Measurements from ENCODE around the gene CMSS1.
"Not testable (repeated sequence)": the region's sequence is repeated elsewhere in the genome, so short reads cannot be mapped to it uniquely, and the experiment has no call there.

The CMSS1 gene

GRCh38 chr3:100072326-100073048, 254.8 kb downstream of the CMSS1 start:
- DNase-seq = no peak

DNA sequence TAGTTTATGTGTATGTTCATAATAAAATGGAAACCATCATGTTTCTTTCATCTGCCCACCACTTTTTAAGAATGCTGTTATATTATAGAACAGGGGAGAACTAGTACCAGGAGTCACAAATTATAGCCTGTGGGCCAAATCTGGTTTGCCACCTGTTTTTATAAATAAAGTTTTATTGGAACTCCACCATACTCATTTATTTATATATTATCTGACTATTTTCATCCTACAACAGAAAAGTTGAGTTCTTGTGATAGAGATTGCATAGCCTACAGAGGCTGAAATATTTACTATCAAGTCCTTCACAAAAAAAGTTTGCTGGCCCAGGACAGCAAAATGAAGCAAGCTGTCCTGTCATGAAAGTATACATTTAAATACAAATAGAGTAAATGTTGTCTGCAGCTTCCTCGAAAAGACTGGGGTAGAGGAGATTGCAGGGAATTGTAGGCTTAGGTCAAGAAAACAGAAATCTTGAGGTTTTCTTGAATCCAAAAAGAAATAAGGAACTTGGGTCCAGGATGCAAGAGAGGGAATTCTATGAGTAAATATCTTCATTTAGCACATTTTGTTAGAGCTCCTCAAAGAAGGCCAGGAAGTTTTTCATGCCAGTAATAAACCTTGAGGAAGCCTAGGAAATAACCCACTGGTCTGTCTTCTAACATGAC, 255.5 kb downstream of the CMSS1 start:
- DNase-seq = no peak

- no peak for DNase-seq
These were observed 256.1 kb downstream of the CMSS1 start for GRCh38 chr3:100073714-100074307.

GRCh38 chr3:100075196-100075595, 257.5 kb downstream of the CMSS1 start:
- no peak for DNase-seq

DNA sequence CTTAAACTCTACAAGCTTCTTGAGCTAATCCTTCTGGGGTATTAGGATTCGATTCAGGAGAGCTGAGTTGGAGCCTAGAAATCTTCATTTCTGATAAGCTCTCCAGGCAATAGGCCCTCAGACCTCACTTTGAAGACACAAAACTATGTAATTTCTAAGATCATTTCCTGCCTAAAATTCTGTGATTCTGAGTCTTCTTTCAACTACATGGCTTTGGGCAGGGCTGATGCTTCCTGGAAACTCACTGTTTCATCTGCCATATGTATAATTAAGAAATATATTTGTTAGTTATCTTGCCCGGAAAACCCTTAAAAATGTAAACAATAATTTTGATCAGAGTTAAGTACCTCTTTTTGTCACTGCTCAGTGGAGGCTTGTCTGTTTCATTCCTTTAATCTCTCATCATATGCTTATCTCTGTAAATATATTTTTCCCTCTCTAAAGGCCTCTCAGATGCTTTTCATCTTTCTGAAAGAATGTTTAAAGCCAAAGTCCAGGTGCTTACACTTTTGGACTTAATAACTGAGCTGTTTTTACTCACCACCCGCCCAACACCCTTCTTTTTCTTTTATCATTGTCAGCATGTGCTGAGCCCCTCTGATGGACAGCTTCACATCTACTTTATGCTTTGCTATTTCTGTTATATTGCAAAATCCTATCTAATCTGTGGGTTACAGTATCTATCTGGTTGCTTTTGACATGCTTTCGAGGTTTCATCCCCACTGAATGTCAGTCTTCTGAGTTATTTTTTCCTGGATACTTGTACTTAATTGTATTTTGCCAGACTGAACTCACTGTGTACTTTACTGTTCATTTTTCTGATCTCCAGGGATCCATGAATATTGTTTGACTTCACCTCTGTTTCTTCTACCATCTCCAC, 258.4 kb downstream of the CMSS1 start:
- DNase-seq = no peak

DNA sequence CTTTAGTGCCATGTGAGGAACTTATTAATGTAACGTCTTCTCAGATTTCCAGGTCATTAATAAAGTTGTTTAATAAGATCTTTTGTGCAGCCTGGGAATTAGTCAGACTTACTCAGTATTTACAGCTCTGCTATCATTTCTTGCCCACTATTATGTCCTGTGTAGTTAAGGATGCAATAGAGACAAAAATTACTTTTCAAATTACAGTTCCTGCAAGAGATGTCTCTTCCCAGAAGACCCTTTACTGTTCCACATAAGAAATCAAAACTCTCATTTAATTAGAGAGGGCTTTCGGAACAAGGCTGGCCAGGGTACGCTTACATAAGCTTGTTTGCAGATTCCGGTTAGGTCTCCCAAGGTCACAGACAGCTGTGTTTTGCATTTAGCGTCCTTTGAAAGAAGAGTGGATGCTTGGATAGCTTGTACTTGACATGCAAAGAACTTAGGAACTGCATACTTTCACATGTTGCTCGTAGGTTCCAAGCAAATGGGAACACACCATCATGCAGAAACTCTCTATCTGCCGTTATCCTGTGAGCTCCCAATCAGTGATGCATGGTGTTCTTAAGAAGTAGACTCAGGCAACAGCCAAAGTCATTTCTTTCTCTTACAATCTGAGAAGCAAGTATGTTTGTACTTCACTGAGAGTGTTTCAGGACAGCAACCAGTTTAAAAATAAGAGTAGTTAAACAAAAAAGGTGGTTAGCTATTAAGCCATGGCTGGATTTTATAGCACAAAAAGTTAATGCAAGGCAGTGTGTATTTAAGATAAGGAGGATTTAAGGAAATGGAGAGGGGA, 259.3 kb downstream of the CMSS1 start:
- no peak for DNase-seq

DNA sequence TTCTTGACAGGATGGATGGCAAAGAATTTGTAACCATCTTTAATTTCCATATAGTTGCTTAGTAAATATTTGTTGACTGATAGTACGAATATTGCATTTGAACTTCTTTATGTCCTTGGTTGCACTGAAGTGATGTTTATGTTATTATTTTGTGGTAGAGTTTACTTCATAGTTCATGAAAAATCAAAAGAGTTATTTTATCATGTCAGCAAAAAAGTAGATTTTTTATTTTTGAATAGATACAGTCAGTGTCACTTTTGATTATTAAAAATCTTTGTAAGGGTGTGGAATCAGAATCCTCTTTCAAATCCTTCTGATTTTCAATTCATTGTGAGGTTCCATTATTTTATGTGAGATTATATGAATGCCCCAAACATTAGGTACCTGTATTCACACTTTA, 261.7 kb downstream of the CMSS1 start:
- DNase-seq = no peak

DNA sequence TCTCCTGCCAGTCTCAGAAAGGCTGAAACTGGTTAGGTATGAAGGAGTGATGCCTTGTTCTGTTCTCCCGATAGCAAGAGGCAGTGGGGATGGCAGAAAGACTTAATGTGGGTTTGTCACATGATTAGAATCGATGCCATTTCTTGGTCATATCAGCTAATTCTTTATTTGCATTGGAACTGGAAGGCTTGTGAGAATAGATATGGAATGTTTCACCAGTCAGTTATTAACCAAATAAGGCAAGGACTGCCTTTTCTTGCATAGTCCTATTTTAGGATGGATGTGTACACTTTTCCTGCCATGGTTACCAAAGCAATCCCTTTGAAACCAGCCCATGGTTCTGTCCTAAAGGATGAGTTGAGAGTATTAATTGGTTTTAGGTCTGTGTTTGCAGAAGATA, 262.9 kb downstream of the CMSS1 start:
- DNase-seq = no peak

DNA sequence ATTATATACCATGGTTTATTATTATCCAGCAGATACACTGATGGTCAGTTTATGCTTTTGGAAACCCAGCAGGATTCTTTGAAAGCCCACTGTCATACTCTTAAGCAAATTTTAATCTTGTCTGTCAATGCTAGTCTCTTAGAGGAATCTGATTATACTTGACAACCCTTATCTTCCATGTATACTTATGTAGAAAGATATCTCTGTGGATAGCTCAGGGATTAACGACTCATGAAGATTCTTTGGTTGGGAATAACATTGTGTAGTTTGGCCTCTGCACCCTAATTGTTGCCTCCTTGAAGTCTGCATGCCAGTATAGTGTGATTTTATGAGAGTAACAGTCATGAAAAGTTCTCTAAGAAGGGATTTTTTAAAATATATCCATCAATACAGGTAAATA, 263.6 kb downstream of the CMSS1 start:
- DNase-seq = no peak

GRCh38 chr3:100081986-100082692, 264.5 kb downstream of the CMSS1 start:
- DNase-seq = no peak

DNA sequence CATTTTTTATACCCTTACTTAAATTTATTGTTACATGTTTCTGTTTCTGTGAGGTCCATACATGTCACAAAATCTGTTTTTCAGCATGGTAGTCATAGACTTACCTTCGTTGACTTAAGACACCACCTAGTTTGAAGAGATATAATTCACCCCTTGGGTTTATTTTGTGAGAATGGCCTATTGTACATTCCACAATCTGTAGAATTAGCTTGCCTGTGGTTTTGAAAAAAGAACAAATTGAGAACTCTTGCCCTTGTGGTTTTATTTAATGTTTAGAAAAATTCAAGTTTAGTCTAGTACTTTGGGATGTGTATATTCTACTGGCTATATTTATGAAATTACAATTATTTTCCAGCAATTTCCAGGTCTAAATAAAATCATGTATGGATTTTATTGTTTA, 265.1 kb downstream of the CMSS1 start:
- no peak for DNase-seq

- no peak for DNase-seq
These were observed 265.5 kb downstream of the CMSS1 start for GRCh38 chr3:100083209-100083608.

- no peak for DNase-seq
These were observed 266.6 kb downstream of the CMSS1 start for GRCh38 chr3:100084100-100084806.

- DNase-seq = no peak
These were observed 268.7 kb downstream of the CMSS1 start for GRCh38 chr3:100086401-100086800.

DNA sequence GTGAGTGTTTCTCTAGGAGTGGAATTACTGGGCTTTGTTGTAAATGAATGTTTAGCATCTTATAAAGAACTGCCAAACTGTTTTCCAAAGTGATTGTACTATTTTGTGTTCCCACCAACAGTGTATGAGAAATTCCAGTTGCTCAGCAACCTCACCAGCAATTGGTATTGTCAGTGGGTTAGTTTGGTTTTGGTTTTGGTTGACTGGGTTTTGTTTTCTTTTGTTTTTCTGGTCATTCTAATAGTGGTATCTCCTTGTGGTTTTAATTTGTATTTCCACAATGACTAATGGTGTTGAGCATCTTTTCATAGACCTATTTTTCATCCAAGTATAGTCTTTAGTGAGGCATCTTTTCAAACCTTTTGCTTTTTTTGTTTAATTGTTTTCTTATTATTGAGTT, 269.5 kb downstream of the CMSS1 start:
- DNase-seq = no peak

DNA sequence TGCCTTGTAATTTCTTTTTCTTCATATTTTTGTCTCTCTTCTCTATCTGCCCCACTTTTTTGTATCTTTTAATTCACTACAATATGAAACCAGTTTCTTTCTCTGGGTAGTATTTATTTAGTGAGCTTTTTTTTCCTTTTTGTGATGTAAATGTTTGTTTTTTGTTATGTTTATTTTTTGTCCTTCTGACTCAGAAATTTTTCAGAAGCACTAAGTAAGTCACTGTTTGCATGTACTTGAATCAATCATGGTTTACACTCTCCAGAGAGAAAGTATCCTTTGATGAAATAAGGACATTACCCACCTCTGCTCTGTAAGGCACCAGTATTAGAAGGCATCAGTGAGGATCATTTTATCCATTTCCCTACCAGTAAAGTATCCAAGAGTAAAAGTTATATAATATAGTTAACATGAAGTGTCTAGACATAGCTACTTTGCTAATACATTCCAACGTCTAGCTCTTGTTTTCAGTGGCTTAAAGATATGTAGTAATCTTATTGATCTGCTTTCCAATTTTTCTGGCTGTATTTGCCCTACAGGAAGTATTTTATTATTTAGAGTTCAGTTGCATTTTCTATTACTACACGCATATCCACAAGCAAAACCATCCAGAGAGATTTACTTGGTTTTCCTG, 271.2 kb downstream of the CMSS1 start:
- no peak for DNase-seq

DNA sequence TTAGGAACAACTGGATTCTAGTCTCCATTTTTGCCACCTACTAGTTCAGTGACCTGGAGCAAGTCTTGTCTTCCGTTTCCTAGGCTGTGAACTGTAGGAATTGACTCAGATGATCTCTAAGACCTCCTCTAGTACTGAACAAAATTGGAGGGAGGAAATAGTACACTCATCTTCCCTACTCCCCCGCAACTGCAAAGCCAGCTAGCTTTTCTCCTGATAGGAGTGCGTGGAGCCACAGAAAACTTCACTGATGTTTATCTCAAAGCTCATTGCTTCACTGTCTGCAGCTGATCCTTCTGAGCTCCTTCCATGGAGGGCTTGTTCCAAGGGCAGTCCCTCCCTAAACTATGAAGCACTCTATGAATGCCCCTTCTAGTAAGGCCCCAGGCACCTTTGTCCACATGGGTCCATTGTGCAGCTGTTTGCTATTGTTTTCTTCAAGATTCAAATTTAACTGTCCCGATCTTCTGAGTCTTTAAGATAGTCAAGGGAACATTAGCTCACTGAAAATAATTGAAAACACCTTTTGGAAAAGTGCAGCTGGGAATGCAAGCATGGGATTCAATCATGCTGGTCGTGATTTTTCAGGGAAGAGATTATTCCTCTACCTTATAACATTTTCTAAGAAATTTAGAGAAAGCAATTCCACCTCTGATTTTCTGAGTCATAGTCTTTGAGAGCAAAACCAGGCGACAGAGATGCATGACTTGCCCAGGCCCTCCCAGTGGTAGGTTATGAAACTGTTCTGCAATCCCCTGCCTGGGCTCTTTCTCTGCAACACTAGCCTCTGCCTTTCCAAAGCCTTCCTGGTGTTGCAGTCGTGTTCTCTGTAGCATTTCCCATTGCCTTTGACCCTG, 272.4 kb downstream of the CMSS1 start:
- no peak for DNase-seq

- DNase-seq = no peak
These were observed 273.0 kb downstream of the CMSS1 start for GRCh38 chr3:100090669-100091005.

- no peak for DNase-seq
These were observed 276.2 kb downstream of the CMSS1 start for GRCh38 chr3:100093831-100094230.

- DNase-seq = not testable (repeated sequence)
These were observed 278.6 kb downstream of the CMSS1 start for GRCh38 chr3:100096286-100096685.

Data from activated T-cell treated with anti-CD3 and anti-CD28 coated beads, Interleukin-2, amount 50 U/mL, for 1 hour (primary cell).